GM19240 (cell line): Measurements from ENCODE around the gene ACAD8.
"Not testable (repeated sequence)": the region's sequence is repeated elsewhere in the genome, so short reads cannot be mapped to it uniquely, and the experiment has no call there.

ENCODE experiments used
- DNase-seq: peaks from one replicate; pipeline ENCODE4 v3.0.0; 2011; ENCODE audit warnings: low spot score; ENCODE audit not compliant: insufficient read length

Gene ACAD8

GRCh38 chr11:134266841-134267251 lies 13.5 kb downstream of the ACAD8 start:
- DNase-seq: no peak

GRCh38 chr11:134267461-134267860 lies 14.1 kb downstream of the ACAD8 start:
- no peak for DNase-seq

GRCh38 chr11:134267966-134268365 lies 14.6 kb downstream of the ACAD8 start:
- DNase-seq: no peak

GRCh38 chr11:134270250-134270714 lies 16.9 kb downstream of the ACAD8 start:
- no peak for DNase-seq

- DNase-seq: no peak
Observed at GRCh38 chr11:134271978-134272377, 18.6 kb downstream of the ACAD8 start.

- DNase-seq: no peak
Observed at GRCh38 chr11:134272381-134273316, 19.3 kb downstream of the ACAD8 start.

GRCh38 chr11:134273317-134273712 lies 19.9 kb downstream of the ACAD8 start:
- no peak for DNase-seq

- no peak for DNase-seq
Observed at GRCh38 chr11:134275188-134275533, 21.8 kb downstream of the ACAD8 start.

GRCh38 chr11:134275534-134276395 lies 22.4 kb downstream of the ACAD8 start, which contains the start of gene GLB1L3:
GLB1L3 (plus strand) TSS chr11:134276379; CDS start chr11:134276741, 362 bp downstream.
- no peak for DNase-seq

GRCh38 chr11:134276396-134277182 lies 23.2 kb downstream of the ACAD8 start:
- DNase-seq: no peak

- no peak for DNase-seq
Observed at GRCh38 chr11:134277183-134278001, 24.0 kb downstream of the ACAD8 start.

GRCh38 chr11:134278356-134278755 lies 25.0 kb downstream of the ACAD8 start:
- DNase-seq: no peak

GRCh38 chr11:134281635-134282034 lies 28.3 kb downstream of the ACAD8 start:
- not testable (repeated sequence) for DNase-seq

GRCh38 chr11:134282121-134283045 lies 29.0 kb downstream of the ACAD8 start:
- DNase-seq: no peak

- DNase-seq: no peak
Observed at GRCh38 chr11:134283461-134284230, 30.3 kb downstream of the ACAD8 start.

GRCh38 chr11:134284349-134284748 lies 31.0 kb downstream of the ACAD8 start:
- not testable (repeated sequence) for DNase-seq

- DNase-seq: no peak
Observed at GRCh38 chr11:134287561-134287960, 34.2 kb downstream of the ACAD8 start.

- DNase-seq: no peak
Observed at GRCh38 chr11:134288486-134288885, 35.1 kb downstream of the ACAD8 start.
